Endodermal cell (in vitro differentiated cells): ENCODE results near the gene OSBPL6. TPM values are rescaled to one million over a fixed set of nuclear protein-coding genes. Genes with fewer than 3 reads are reported as not detected.

Experiments
- DNase-seq: peaks from one replicate; pipeline ENCODE4 v3.0.0-alpha.2; 2017
- H3K27ac ChIP-seq: 2 replicates; pipeline ENCODE4 v1.5.1; 2013; ENCODE audit warnings: mild to moderate bottlenecking, low read depth, low read length, moderate library complexity
- H3K27me3 ChIP-seq: 2 replicates; pipeline ENCODE4 v1.6.1; 2013; ENCODE audit warnings: mild to moderate bottlenecking, low read length, moderate library complexity; ENCODE audit not compliant: insufficient read depth, control insufficient read depth, poor library complexity, severe bottlenecking
- H3K36me3 ChIP-seq: 2 replicates; pipeline ENCODE4 v1.7.0; 2013; ENCODE audit warnings: mild to moderate bottlenecking, low read length, moderate library complexity; ENCODE audit not compliant: control insufficient read depth, insufficient read depth
- H3K4me1 ChIP-seq: one replicate; pipeline ENCODE4 v1.7.0; 2013; ENCODE audit warnings: low read length; ENCODE audit not compliant: control insufficient read depth, insufficient read depth
- H3K4me3 ChIP-seq: 2 replicates; pipeline ENCODE4 v1.5.1; 2013; ENCODE audit warnings: mild to moderate bottlenecking, low read length, moderate library complexity
- H3K9ac ChIP-seq: 2 replicates; pipeline ENCODE4 v1.6.1; 2013; ENCODE audit warnings: mild to moderate bottlenecking, low read length, moderate library complexity; ENCODE audit not compliant: poor library complexity, severe bottlenecking; ENCODE audit errors: extremely low read depth
- H3K9me3 ChIP-seq: 2 replicates; pipeline ENCODE4 v1.6.1; 2013; ENCODE audit warnings: mild to moderate bottlenecking, low read length, moderate library complexity; ENCODE audit not compliant: control insufficient read depth
- H3K27ac Mint-ChIP-seq: 2 replicates; pipeline ENCODE4 v1.8.0; 2020; ENCODE audit warnings: mixed read lengths
- H3K27me3 Mint-ChIP-seq: 2 replicates; pipeline ENCODE4 v1.8.0; 2021; ENCODE audit warnings: mild to moderate bottlenecking, mixed read lengths; ENCODE audit not compliant: insufficient read depth
- H3K36me3 Mint-ChIP-seq: 2 replicates; pipeline ENCODE4 v1.8.0; 2020; ENCODE audit warnings: low read depth, mixed read lengths
- H3K4me1 Mint-ChIP-seq: 2 replicates; pipeline ENCODE4 v1.8.0; 2020; ENCODE audit warnings: mixed read lengths
- H3K4me3 Mint-ChIP-seq: 2 replicates; pipeline ENCODE4 v1.8.0; 2020; ENCODE audit warnings: mild to moderate bottlenecking, moderate library complexity, mixed read lengths
- H3K9me3 Mint-ChIP-seq: 2 replicates; pipeline ENCODE4 v1.8.0; 2020; ENCODE audit warnings: mild to moderate bottlenecking, mixed read lengths
- CTCF ChIP-seq: fragments of 200-600 bp; sonication (generic); conservative IDR thresholded peaks from 2 replicates; pipeline ENCODE4 v1.5.0; 2021; ENCODE audit warnings: antibody characterized with exemption, mild to moderate bottlenecking
- WGBS, 2 experiments: methylation state at CpG; one replicate each; pipeline versions ENCODE4 v1.1.5 to v1.1.7; 2013; ENCODE audit warnings: missing lambda C conversion rate in 2 of 2, mixed read lengths in 1 of 2; ENCODE audit not compliant: insufficient coverage in 1 of 2, insufficient read length in 1 of 2; 5-methylcytosine and 5-hydroxymethylcytosine counted together
- total RNA-seq, 2 donors: library from RNA; stranded (reverse); fragmentation: NEBNext Ultra II Directional in 1 of 2; extraction: Animal tissue kit (Norgen Biotek cat#: 25700) in 1 of 2; gene quantifications; 2 replicates in 1 of 2; 3 replicates in 1 of 2; pipeline ENCODE4 v1.2.1, GENCODE V29; 2021

OSBPL6 gene
- total RNA-seq, 2 donors from 2014 or later = 3.4 to 3.6 TPM

- Mint-ChIP-seq H3K27me3 (peaks cover 95% of the 10 kb centered on the region), H3K27ac (no peak overlapping the region), H3K4me3 (no peak overlapping the region), H3K9me3 (no peaks in the 10 kb centered on the region), H3K4me1 (no peaks in the 10 kb centered on the region), H3K36me3 (peaks cover 1% of the 10 kb centered on the region)
- WGBS, 2 experiments = 82 to 87% methylated on average over 4 of the region's 4 CpGs
- H3K4me3 ChIP-seq = no peak overlapping the region
- DNase-seq = no peak
- H3K9me3 ChIP-seq = peaks cover 12% of the 10 kb centered on the region
- TF ChIP-seq CTCF = no peak
- no peaks in the 10 kb centered on the region for H3K4me1 ChIP-seq
- peaks cover 99% of the 10 kb centered on the region for H3K27me3 ChIP-seq
- no peaks in the 10 kb centered on the region for H3K36me3 ChIP-seq
- no peak overlapping the region for H3K9ac ChIP-seq
- H3K27ac ChIP-seq = no peak overlapping the region
Measured at GRCh38 chr2:178220814-178221213, 26.5 kb downstream of the OSBPL6 start.

- Mint-ChIP-seq H3K36me3 (peaks cover 1% of the 10 kb centered on the region), H3K4me1 (no peaks in the 10 kb centered on the region), H3K27me3 (peaks cover 95% of the 10 kb centered on the region), H3K9me3 (no peaks in the 10 kb centered on the region), H3K4me3 (no peak overlapping the region), H3K27ac (no peak overlapping the region)
- Histone ChIP-seq H3K36me3 (no peaks in the 10 kb centered on the region), H3K4me1 (no peaks in the 10 kb centered on the region), H3K9ac (no peak overlapping the region), H3K27me3 (peaks cover 99% of the 10 kb centered on the region), H3K4me3 (no peak overlapping the region), H3K9me3 (peaks cover 12% of the 10 kb centered on the region), H3K27ac (no peak overlapping the region)
- WGBS, 2 experiments = 96 to 100% methylated on average over 1 of the region's 1 CpG
- DNase-seq = no peak
- no peak for TF ChIP-seq CTCF
Measured at GRCh38 chr2:178221556-178221955, 27.2 kb downstream of the OSBPL6 start.

- WGBS, 2 experiments = 55 to 88% methylated on average over 1 to 4 of the region's 4 CpGs
- TF ChIP-seq CTCF = no peak
Measured at GRCh38 chr2:178223806-178224205, 29.5 kb downstream of the OSBPL6 start.

More at GRCh38 chr2:178223806-178224205, 29.5 kb downstream of the OSBPL6 start:
- Histone ChIP-seq H3K9me3 (peaks cover 3% of the 10 kb centered on the region), H3K27ac (no peak overlapping the region), H3K9ac (no peak overlapping the region), H3K27me3 (peaks cover 78% of the 10 kb centered on the region), H3K4me3 (no peak overlapping the region), H3K4me1 (no peaks in the 10 kb centered on the region), H3K36me3 (no peaks in the 10 kb centered on the region)
- Mint-ChIP-seq H3K4me3 (no peak overlapping the region), H3K27ac (no peak overlapping the region), H3K9me3 (no peaks in the 10 kb centered on the region), H3K36me3 (peaks cover 1% of the 10 kb centered on the region), H3K27me3 (peaks cover 80% of the 10 kb centered on the region), H3K4me1 (no peaks in the 10 kb centered on the region)
- no peak for DNase-seq
